OCI-M1 (cell line): Measurements from ENCODE around the gene NDUFB8.

Source experiments
- DNase-seq: peaks from one replicate; lab custom pipeline; 2025; lab: John Stamatoyannopoulos, UW

Gene NDUFB8

GRCh38 chr10:100506596-100507356 lies 22.9 kb downstream of the NDUFB8 start:
- no peak for DNase-seq

- DNase-seq, result no peak
These were observed 24.5 kb downstream of the NDUFB8 start for GRCh38 chr10:100505164-100505563.

GRCh38 chr10:100504096-100504495 lies 25.6 kb downstream of the NDUFB8 start:
- DNase-seq, result no peak

DNA sequence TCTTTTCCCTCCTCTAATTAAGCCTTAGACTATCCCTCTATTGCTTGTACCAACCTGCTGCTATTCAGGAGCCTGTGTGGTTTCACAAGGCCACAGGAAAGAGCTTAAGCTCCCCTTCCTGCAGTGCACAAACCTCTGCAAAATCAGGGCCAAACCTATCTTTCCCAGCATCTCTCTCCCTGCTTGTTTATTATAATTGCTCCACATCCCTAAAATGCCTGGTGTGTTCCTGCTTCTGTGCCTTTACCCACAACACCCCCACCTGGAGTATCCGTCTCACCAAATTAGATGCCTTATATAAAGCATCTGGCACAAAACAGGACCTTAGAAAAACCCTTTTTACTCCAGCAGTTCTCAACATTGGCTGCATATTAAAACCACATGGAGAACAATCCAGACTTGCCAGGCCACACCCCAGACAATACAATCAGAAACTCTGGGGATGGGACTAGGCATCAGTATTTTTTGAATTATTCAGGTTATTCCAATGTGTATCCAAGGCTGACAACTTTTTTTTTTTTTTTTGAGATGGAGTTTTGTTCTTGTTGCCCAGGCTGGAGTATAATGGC lies 26.7 kb downstream of the NDUFB8 start:
- DNase-seq, result no peak

GRCh38 chr10:100501423-100501822 lies 28.2 kb downstream of the NDUFB8 start:
- DNase-seq, result peak; percentile 35

GRCh38 chr10:100498059-100498458 lies 31.6 kb downstream of the NDUFB8 start:
- no peak for DNase-seq

GRCh38 chr10:100496567-100496966 lies 33.1 kb downstream of the NDUFB8 start:
- DNase-seq, result no peak

DNA sequence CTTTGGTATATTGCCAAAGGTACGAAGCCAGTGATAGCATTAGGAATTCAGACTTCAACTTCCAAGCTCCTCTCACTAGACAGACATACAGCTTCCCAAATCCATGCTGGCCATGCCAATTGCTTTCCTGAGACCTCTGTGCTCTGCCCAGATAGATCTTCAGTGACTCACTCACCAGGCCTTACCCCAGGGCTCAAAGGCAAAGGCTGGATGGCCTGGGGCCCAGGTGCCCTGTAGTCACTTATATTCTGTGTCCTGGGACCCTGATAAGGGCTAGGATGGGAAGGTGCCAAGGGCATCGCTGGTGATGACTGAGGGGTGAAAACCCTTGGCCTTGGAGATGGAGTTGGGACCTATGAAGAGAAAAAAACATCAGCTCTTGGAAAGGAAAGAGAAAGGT lies 39.1 kb downstream of the NDUFB8 start:
- DNase-seq, result no peak

DNA sequence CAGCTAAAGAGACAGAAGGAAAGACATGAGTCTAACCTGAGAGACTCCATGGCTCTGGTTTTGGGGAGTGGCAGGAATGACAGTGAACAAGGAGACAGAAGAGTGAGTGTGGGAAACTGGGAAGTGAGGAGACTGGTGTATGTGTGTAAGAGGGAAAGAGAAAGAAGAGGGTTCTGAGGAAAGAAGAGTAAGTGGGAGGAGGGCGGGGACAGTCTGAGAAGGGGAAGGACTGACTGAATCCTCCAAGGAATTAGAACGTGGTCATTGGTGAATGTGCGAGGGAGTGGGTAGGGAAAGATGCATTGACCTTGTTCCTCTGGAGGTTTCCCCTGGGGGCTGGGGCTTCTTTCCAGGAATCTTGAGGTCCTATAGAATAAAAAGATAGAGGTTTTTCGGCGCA lies 40.3 kb downstream of the NDUFB8 start:
- no peak for DNase-seq

GRCh38 chr10:100487529-100487928 lies 42.1 kb downstream of the NDUFB8 start:
- DNase-seq, result no peak

DNA sequence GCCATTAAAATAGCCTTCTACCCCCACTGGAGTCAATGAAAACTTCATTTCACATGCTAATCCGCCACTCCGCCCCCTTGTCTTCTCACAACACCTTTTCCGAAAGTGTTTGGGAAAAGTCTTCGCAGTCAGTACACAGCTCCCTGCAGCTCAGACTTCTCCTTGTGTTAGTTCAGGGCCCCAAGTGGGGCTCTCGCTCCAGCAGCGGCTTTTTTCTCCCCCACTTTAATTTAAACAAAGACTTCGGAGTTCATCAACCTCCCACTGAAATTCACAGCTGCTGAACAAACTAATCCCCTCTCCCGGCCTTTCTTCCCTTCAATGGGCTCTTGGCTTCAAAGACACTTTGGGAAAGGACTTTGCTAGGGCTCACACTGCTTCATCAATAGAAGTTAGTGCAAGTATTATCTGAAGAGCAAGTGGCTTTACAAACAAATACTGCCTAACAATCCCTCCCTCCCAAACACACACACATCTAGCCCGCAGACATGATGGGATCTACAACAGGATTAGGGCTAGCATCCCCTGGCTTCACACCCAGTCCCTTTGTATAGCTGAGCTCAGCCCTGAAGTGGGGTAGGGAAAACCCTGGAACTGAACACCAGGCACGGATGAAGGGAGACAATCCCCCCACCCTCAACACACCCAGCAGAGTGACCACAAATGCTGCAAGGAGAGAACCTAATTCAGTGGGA lies 43.7 kb downstream of the NDUFB8 start:
- no peak for DNase-seq

GRCh38 chr10:100485366-100485765 lies 44.3 kb downstream of the NDUFB8 start:
- no peak for DNase-seq

DNA sequence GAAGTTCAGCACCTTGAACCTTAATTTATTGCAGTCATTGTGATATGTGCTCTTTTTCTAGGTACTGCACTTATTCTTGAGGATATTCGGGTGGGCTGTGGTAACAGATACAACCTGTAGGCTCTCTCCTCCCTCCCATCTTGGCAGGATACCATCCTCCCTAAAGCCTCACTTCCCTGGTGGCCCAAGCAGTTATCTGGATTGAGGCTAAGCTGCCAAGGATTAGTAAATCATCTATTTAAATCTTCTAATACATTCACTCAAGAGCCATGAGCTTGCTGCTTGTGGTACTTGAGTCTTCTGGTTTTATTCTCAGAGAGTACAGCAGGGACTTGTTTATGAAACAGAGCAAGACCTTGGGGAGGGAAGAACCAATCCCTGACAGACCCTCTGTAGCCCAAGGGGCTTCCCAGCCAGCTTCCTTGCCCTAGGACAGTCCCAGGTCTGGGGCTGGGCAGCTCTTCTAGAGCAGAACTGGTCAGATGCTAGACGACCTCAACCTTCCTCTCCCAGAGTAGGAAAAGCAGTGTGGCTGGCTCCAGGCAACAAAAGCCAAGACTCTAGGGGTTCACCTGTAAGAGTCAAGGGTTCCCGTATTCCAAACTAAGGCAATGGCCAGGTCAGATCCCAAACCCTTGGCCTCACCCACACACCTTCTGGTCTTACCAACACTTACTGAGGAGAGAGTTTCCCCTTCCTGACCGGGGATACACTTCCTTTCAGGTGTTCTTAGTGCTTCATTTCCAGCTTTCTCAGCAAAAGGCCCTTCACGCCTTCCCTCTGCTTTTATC lies 45.6 kb downstream of the NDUFB8 start:
- DNase-seq, result no peak

- DNase-seq, result no peak
These were observed 46.9 kb downstream of the NDUFB8 start for GRCh38 chr10:100482834-100483185.

DNA sequence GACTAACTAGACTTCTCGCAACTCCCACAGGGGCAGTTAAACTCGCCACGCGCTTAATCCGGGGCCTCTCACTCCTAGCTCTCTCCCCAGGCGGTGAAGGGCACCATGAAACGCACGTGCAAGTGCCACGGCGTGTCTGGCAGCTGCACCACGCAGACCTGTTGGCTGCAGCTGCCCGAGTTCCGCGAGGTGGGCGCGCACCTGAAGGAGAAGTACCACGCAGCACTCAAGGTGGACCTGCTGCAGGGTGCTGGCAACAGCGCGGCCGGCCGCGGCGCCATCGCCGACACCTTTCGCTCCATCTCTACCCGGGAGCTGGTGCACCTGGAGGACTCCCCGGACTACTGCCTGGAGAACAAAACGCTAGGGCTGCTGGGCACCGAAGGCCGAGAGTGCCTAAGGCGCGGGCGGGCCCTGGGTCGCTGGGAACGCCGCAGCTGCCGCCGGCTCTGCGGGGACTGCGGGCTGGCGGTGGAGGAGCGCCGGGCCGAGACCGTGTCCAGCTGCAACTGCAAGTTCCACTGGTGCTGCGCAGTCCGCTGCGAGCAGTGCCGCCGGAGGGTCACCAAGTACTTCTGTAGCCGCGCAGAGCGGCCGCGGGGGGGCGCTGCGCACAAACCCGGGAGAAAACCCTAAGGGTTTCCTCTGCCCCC lies 47.4 kb downstream of the NDUFB8 start:
- peak; percentile 82 for DNase-seq

GRCh38 chr10:100481462-100482081 lies 48.1 kb downstream of the NDUFB8 start:
- DNase-seq, result peak; percentile 90

DNA sequence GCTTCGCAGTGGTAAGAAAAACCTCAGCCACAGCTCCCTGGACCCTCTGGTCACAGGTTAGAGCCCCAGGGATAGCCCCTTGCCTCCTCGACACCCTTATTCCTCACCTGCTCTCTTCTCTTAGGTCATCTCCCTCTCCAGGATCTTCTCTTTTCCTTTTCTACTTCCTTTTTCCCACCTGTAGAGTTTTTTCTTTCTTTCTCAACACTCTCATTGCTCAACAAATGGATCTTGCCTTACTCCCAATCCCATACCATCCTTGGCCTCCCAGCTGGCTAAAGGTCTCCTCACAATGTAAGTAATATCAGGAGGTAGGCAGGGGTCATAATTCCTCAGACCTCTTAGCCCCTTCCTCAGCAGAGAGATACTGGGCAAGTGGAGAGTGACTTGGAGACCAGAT lies 49.7 kb downstream of the NDUFB8 start:
- no peak for DNase-seq

DNA sequence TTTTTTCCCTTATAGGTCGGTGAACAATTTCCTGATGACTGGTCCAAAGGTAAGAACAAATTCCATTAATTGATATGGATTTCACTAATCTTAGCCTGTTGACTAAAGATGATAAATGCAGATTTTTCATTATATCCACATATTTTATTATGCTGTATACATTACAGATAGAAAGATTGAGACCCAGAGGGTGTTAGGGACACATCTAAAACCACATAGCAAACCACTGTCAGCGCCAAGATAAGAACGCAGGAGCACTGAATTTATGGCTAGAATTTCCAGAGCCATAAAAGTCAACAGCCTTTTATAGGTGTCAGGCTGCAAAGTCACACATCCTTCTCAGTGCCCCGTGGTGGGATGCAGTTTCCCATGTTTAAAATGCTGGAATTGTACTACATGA lies 50.6 kb downstream of the NDUFB8 start:
- peak; percentile 58 for DNase-seq

GRCh38 chr10:100477970-100478369 lies 51.7 kb downstream of the NDUFB8 start:
- no peak for DNase-seq
